GM23248 (cell line): ENCODE results near the gene SUN2. TPM values are rescaled to one million over a fixed set of nuclear protein-coding genes. Genes with fewer than 3 reads are reported as not detected.

Experiments used
- DNase-seq: peaks from one replicate; pipeline ENCODE4 v3.0.0-alpha.2; 2015
- H2AFZ ChIP-seq: fragments of 200-600 bp; sonication (generic); 2 replicates; pipeline ENCODE4 v1.6.1; 2016; ENCODE audit warnings: antibody characterized with exemption
- H3F3A ChIP-seq: fragments of 200-600 bp; sonication (generic); 2 replicates; pipeline ENCODE4 v1.6.1; 2016; ENCODE audit warnings: mild to moderate bottlenecking, antibody characterized with exemption, mixed run types; ENCODE audit not compliant: insufficient read depth
- H3K27ac ChIP-seq: fragments of 200-600 bp; sonication (generic); 2 replicates; pipeline ENCODE4 v1.5.1; 2016; ENCODE audit warnings: mild to moderate bottlenecking
- H3K27me3 ChIP-seq: fragments of 200-600 bp; sonication (generic); replicated peaks from 2 replicates; pipeline ENCODE4 v1.6.1; 2016; ENCODE audit warnings: mild to moderate bottlenecking; ENCODE audit not compliant: insufficient read depth
- H3K36me3 ChIP-seq: fragments of 200-600 bp; sonication (generic); 2 replicates; pipeline ENCODE4 v1.6.1; 2016; ENCODE audit warnings: low read depth, mild to moderate bottlenecking
- H3K4me1 ChIP-seq: fragments of 200-600 bp; sonication (generic); 2 replicates; pipeline ENCODE4 v1.6.1; 2016; ENCODE audit warnings: mild to moderate bottlenecking; ENCODE audit not compliant: insufficient read depth
- H3K4me2 ChIP-seq: fragments of 200-600 bp; sonication (generic); one replicate; pipeline ENCODE4 v1.6.1; 2016; ENCODE audit warnings: mild to moderate bottlenecking; ENCODE audit not compliant: unreplicated experiment
- H3K4me3 ChIP-seq: fragments of 200-600 bp; sonication (generic); 2 replicates; pipeline ENCODE4 v1.5.1; 2016; ENCODE audit warnings: mild to moderate bottlenecking
- H3K79me2 ChIP-seq: fragments of 200-600 bp; sonication (generic); 2 replicates; pipeline ENCODE4 v1.6.1; 2016; ENCODE audit warnings: mild to moderate bottlenecking; ENCODE audit not compliant: insufficient read depth
- H3K9ac ChIP-seq: fragments of 200-600 bp; sonication (generic); 2 replicates; pipeline ENCODE4 v1.6.1; 2016; ENCODE audit warnings: mild to moderate bottlenecking
- H3K9me2 ChIP-seq: fragments of 200-600 bp; sonication (generic); 2 replicates; pipeline ENCODE4 v1.6.1; 2016; ENCODE audit warnings: mixed run types, mild to moderate bottlenecking, moderate library complexity; ENCODE audit not compliant: insufficient read depth
- H3K9me3 ChIP-seq: fragments of 200-600 bp; sonication (generic); one replicate; pipeline ENCODE4 v1.6.1; 2017; ENCODE audit warnings: low read depth
- H4K20me1 ChIP-seq: fragments of 200-600 bp; sonication (generic); 2 replicates; pipeline ENCODE4 v1.6.0; 2016; ENCODE audit not compliant: insufficient read depth
- EZH2 ChIP-seq: fragments of 200-600 bp; sonication (generic); IDR thresholded peaks from 2 replicates; pipeline ENCODE4 v1.6.1; 2018; ENCODE audit warnings: antibody characterized with exemption, mild to moderate bottlenecking; ENCODE audit not compliant: insufficient read depth, poor library complexity, severe bottlenecking
- EZH2phosphoT487 ChIP-seq: fragments of 200-600 bp; sonication (generic); IDR thresholded peaks from 2 replicates; pipeline ENCODE4 v1.6.1; 2018; ENCODE audit warnings: antibody characterized with exemption, moderate library complexity, mild to moderate bottlenecking, low read depth; ENCODE audit not compliant: insufficient read depth
- WGBS, 2 experiments: methylation state at CpG; one replicate each; pipeline ENCODE4 v1.1.6; 2015 to 2017; ENCODE audit warnings: low lambda C conversion rate in 2 of 2, low coverage in 1 of 2; ENCODE audit errors: missing lambda C conversion rate in 2 of 2; 5-methylcytosine and 5-hydroxymethylcytosine counted together
- in situ Hi-C: fragments of 300-500 bp; cut with MboI; formaldehyde crosslinking; loops from 2 replicates; pipeline ENCODE4 v1.15.0; 2020
- polyA plus RNA-seq: library from polyadenylated mRNA; unstranded; fragments of >200 nt; fragmentation: Nextera tagmentation; extraction: Ambion mirVana; gene quantifications from 2 replicates; pipeline ENCODE4 v1.2.1, GENCODE V29; 2016
- total RNA-seq: library from RNA; depleted of rRNA; stranded (reverse); fragments of >200 nt; shearing (Covaris generic); gene quantifications from 2 replicates; pipeline ENCODE4 v1.2.3, GENCODE V29; 2014

The SUN2 gene
- total and polyA plus RNA-seq, 2 experiments from 2014 or later: 47.9 to 146 TPM

GRCh38 chr22:38777087-38777671 lies 21.4 kb upstream of the SUN2 start:
- 88 to 89% methylated on average over 21 to 27 of the region's 27 CpGs for WGBS, 2 experiments
- peaks cover 3% of the 10 kb centered on the region; the same call in 1 of the 2 replicates for H3F3A ChIP-seq

GRCh38 chr22:38776086-38776485 lies 20.3 kb upstream of the SUN2 start:
- H3K27ac ChIP-seq: no peak overlapping the region
- no peaks in the 10 kb centered on the region for H3K79me2 ChIP-seq
- no peaks in the 10 kb centered on the region for H3K36me3 ChIP-seq
- no peak overlapping the region for H2AFZ ChIP-seq
- no peaks in the 10 kb centered on the region for H3F3A ChIP-seq
- H4K20me1 ChIP-seq: no peaks in the 10 kb centered on the region
- H3K4me1 ChIP-seq: no peaks in the 10 kb centered on the region
- no peak overlapping the region for H3K9ac ChIP-seq
- TF ChIP-seq EZH2phosphoT487 (no peak), EZH2 (no peak)
- no peaks in the 10 kb centered on the region for H3K9me2 ChIP-seq
- no peak overlapping the region for H3K4me2 ChIP-seq
- no peak for DNase-seq
- in situ Hi-C loops: no loop called here
- 75 to 77% methylated on average over 4 to 6 of the region's 6 CpGs for WGBS, 2 experiments
- no peak overlapping the region for H3K4me3 ChIP-seq
- no peaks in the 10 kb centered on the region for H3K9me3 ChIP-seq
- no peaks in the 10 kb centered on the region for H3K27me3 ChIP-seq

More at GRCh38 chr22:38777087-38777671, 21.4 kb upstream of the SUN2 start:
- H3K4me3 ChIP-seq: no peak overlapping the region
- H3K9me2 ChIP-seq: no peaks in the 10 kb centered on the region
- DNase-seq: no peak
- H3K27ac ChIP-seq: no peak overlapping the region
- no peaks in the 10 kb centered on the region for H3K36me3 ChIP-seq
- in situ Hi-C loops: no loop called here
- H3K9me3 ChIP-seq: no peaks in the 10 kb centered on the region
- TF ChIP-seq EZH2 (no peak), EZH2phosphoT487 (no peak)
- no peak overlapping the region for H2AFZ ChIP-seq
- H4K20me1 ChIP-seq: no peaks in the 10 kb centered on the region
- H3K27me3 ChIP-seq: no peaks in the 10 kb centered on the region
- H3K4me2 ChIP-seq: no peak overlapping the region
- H3K79me2 ChIP-seq: no peaks in the 10 kb centered on the region
- peaks cover under 1% of the 10 kb centered on the region for H3K4me1 ChIP-seq
- no peak overlapping the region for H3K9ac ChIP-seq

- H3K27ac ChIP-seq: no peak overlapping the region
- TF ChIP-seq EZH2 (no peak), EZH2phosphoT487 (no peak)
Observed at GRCh38 chr22:38775656-38776055, 19.9 kb upstream of the SUN2 start.

GRCh38 chr22:38774496-38775166 lies 18.8 kb upstream of the SUN2 start:
- no peak overlapping the region for H3K27ac ChIP-seq
- no peaks in the 10 kb centered on the region for H3F3A ChIP-seq
- no peak for DNase-seq
- H2AFZ ChIP-seq: no peak overlapping the region
- TF ChIP-seq EZH2phosphoT487 (no peak), EZH2 (no peak)
- no peak overlapping the region for H3K9ac ChIP-seq
- no peaks in the 10 kb centered on the region for H3K79me2 ChIP-seq
- H3K36me3 ChIP-seq: no peaks in the 10 kb centered on the region
- no peaks in the 10 kb centered on the region for H3K27me3 ChIP-seq
- no peaks in the 10 kb centered on the region for H4K20me1 ChIP-seq
- H3K9me2 ChIP-seq: no peaks in the 10 kb centered on the region
- H3K9me3 ChIP-seq: no peaks in the 10 kb centered on the region
- no peaks in the 10 kb centered on the region for H3K4me1 ChIP-seq
- H3K4me2 ChIP-seq: no peak overlapping the region
- WGBS, 2 experiments: 60 to 64% methylated on average over 10 to 11 of the region's 11 CpGs
- in situ Hi-C loops: no loop called here
- H3K4me3 ChIP-seq: no peak overlapping the region

More at GRCh38 chr22:38775656-38776055, 19.9 kb upstream of the SUN2 start:
- Histone ChIP-seq H3K36me3 (no peaks in the 10 kb centered on the region), H3K9ac (no peak overlapping the region), H3K4me3 (no peak overlapping the region), H3K27me3 (no peaks in the 10 kb centered on the region), H3K4me1 (no peaks in the 10 kb centered on the region), H3K79me2 (no peaks in the 10 kb centered on the region), H3K4me2 (no peak overlapping the region), H3F3A (no peaks in the 10 kb centered on the region), H3K9me3 (no peaks in the 10 kb centered on the region), H4K20me1 (no peaks in the 10 kb centered on the region), H2AFZ (no peak overlapping the region), H3K9me2 (no peaks in the 10 kb centered on the region)
- no peak for DNase-seq
- 69 to 73% methylated on average over 13 of the region's 13 CpGs for WGBS, 2 experiments
- in situ Hi-C loops: no loop called here
